Heart left ventricle (tissue), 16 donors: ENCODE measurements around the gene TTLL11. TPM values are rescaled to one million over a fixed set of nuclear protein-coding genes. Genes with fewer than 3 reads are reported as not detected.

Experiments
- ATAC-seq, 4 donors: fragments of 200-7000 bp; cut with Tn5 transposase; one replicate each; pipeline ENCODE4 v1.9.1; 2020 to 2022; ENCODE audit warnings: moderate library complexity in 4 of 4, mild to moderate bottlenecking in 3 of 4, moderate number of reproducible peaks in 1 of 4
- DNase-seq, 5 donors: peaks; one replicate each; pipeline ENCODE4 v3.0.0-alpha.2; 2020
- H3K27ac ChIP-seq, 12 donors: fragments of 200-600 bp; sonication (generic) in 4 of 12; one replicate each; pipeline versions ENCODE4 v1.5.0 to v1.8.0; 2016 to 2022; ENCODE audit warnings: mild to moderate bottlenecking in 2 of 12
- H3K27me3 ChIP-seq, 9 donors: fragments of 200-600 bp; sonication (generic) in 2 of 9; one replicate each; pipeline versions ENCODE4 v1.5.1 to v1.8.0; 2016 to 2022; ENCODE audit warnings: mild to moderate bottlenecking in 3 of 9
- H3K36me3 ChIP-seq, 9 donors: fragments of 200-600 bp; sonication (generic) in 2 of 9; one replicate each; pipeline versions ENCODE4 v1.5.0 to v1.8.0; 2018 to 2022; ENCODE audit warnings: mild to moderate bottlenecking in 2 of 9
- H3K4me1 ChIP-seq, 12 donors: fragments of 200-600 bp; sonication (generic) in 4 of 12; one replicate each; pipeline versions ENCODE4 v1.5.0 to v1.8.0; 2016 to 2022; ENCODE audit warnings: mild to moderate bottlenecking in 3 of 12
- H3K4me3 ChIP-seq, 12 donors: fragments of 200-600 bp; sonication (generic) in 4 of 12; one replicate each; pipeline versions ENCODE4 v1.5.0 to v1.8.0; 2017 to 2022; ENCODE audit warnings: mild to moderate bottlenecking in 9 of 12, moderate library complexity in 4 of 12
- H3K9me3 ChIP-seq, 12 donors: fragments of 200-600 bp; sonication (generic) in 4 of 12; one replicate each; pipeline versions ENCODE4 v1.5.0 to v1.8.0; 2016 to 2022; ENCODE audit warnings: mild to moderate bottlenecking in 1 of 12
- POLR2A ChIP-seq, 2 donors: fragments of 450-650 bp; IDR thresholded peaks; one replicate each; pipeline ENCODE4 v1.6.1; 2017; ENCODE audit warnings: antibody characterized with exemption in 2 of 2, mild to moderate bottlenecking in 2 of 2, moderate library complexity in 2 of 2
- WGBS, 4 donors: extraction: QIAGEN DNeasy Blood & Tissue Kit in 2 of 4; methylation state at CpG; one replicate each; pipeline versions ENCODE4 v1.1.5 to v1.1.7; 2013 to 2018; 5-methylcytosine and 5-hydroxymethylcytosine counted together
- intact Hi-C, 10 donors: fragments of 100-400 bp; cut with DNase I; formaldehyde crosslinking; loops; one replicate each; pipeline versions ENCODE4 v1.11.1 to v1.14.2; 2022
- polyA plus RNA-seq, 2 donors: library from polyadenylated mRNA; stranded (reverse); fragments of 200-250 nt; gene quantifications; one replicate each; pipeline ENCODE4 v1.2.3, GENCODE V29; 2013
- total RNA-seq, 9 donors: library from RNA; depleted of rRNA in 2 of 9; stranded (reverse); fragments of >200 nt in 2 of 9; fragmentation: NEBNext Ultra II Directional in 3 of 9; extraction: Animal tissue kit (Norgen Biotek cat#: 25700) in 3 of 9; gene quantifications; one replicate each; pipeline versions ENCODE4 v1.1.0 to v1.2.4, GENCODE V29; 2016 to 2023
- TF ChIP-seq, protein P1 (sequence below), 12 donors: fragments of 200-600 bp; sonication (generic) in 4 of 12; IDR thresholded peaks; one replicate each; pipeline versions ENCODE4 v1.5.0 to v1.8.0; 2018 to 2022; ENCODE audit warnings: antibody characterized with exemption in 12 of 12, mild to moderate bottlenecking in 5 of 12
- donor health status: ischemic (EF 13 %, LVEDD 7.1; RV severe dilation, severe dysfunction).
- donor health status: healthy with polysubstance abuse.
- donor health status: DM: no; HTN: yes; CAD: no.
- donor health status: DM: no; HTN: no; CAD: no.
- donor health status: ischemic (EF 25% LVEDD 6.9; RV normal size, moderate dysfunction).
- donor health status: ischemic (EF 25% LVEDD 5.7; RV mildly dilated, moderate dysfunction).
- donor health status: healthy.
- donor health status: DM: yes; HTN: yes; CAD: no.
- donor health status: ischemic (EF 35%, LVEDD 5.7; RV mildly dilated, moderate dysfunction).
- donor health status: nonischemic (EF 11% LVEDD 7.7; RV severe dilation, severe dysfunction).
- donor health status: DM: yes; HTN: yes; CAD: no.
- donor health status: PGD.
- donor health status: ischemic (EF 29% LVEDD 5.4; RV normal size, mild dysfunction).
- donor health status: nonischemic (EF 23%, LVEDD 6.1; RV moderate dilation, normal function).

The TTLL11 gene
- total and polyA plus RNA-seq, 11 donors: 2.7 to 10.9 (median 7.9) TPM

DNA sequence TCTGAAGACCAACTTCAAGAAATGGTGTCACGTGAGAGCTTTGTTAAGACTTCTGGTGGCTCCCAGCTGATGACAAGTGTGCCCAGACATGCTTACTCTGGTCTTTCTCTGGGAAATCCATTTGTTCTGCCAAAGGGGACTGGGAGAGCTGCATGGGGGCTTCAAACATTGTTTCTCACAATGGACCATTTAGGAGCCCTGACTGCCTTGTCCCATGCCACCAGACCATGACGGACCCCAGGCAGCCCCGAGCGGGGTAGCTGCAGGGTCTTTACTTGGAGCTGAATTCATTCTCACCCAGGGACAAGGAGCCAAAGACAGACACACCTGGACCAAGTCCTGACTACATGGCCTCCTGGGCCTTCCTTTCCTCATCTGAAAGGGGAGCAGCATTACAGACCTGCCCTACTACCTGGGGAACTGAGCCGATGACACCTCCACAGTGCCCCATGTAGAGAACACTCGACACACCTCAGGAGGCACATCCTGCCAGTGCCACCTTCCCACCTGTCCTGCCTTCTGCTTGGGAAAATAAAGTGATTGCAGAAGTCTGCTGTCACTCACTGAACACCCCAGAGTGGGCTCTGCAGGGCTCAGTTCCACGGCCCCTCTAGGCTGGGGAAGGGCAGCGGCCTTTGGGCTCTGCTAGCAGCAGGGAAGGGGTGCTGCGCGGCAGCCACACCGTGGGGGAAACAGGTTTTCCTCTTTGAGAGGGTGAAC lies 272.7 kb downstream of the TTLL11 start:
- TF ChIP-seq, protein P1, sequence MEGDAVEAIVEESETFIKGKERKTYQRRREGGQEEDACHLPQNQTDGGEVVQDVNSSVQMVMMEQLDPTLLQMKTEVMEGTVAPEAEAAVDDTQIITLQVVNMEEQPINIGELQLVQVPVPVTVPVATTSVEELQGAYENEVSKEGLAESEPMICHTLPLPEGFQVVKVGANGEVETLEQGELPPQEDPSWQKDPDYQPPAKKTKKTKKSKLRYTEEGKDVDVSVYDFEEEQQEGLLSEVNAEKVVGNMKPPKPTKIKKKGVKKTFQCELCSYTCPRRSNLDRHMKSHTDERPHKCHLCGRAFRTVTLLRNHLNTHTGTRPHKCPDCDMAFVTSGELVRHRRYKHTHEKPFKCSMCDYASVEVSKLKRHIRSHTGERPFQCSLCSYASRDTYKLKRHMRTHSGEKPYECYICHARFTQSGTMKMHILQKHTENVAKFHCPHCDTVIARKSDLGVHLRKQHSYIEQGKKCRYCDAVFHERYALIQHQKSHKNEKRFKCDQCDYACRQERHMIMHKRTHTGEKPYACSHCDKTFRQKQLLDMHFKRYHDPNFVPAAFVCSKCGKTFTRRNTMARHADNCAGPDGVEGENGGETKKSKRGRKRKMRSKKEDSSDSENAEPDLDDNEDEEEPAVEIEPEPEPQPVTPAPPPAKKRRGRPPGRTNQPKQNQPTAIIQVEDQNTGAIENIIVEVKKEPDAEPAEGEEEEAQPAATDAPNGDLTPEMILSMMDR (IDR thresholded peaks at IDR 0.05): no peak
- Histone ChIP-seq H3K4me3 (no peak overlapping the region), H3K4me1 (peaks cover 0 to 14% (median 1%) of the 10 kb centered on the region in 12 donors), H3K27ac (no peak overlapping the region), H3K27me3 (no peaks in the 10 kb centered on the region), H3K36me3 (no peaks in the 10 kb centered on the region), H3K9me3 (no peaks in the 10 kb centered on the region)
- intact Hi-C loops: no loop called here
- DNase-seq (peak in 1 of 5 donors; percentile 13), ATAC-seq (no peak)
- 89 to 94% (median 92%) methylated on average over 11 of the region's 11 CpGs for WGBS, 4 donors

DNA sequence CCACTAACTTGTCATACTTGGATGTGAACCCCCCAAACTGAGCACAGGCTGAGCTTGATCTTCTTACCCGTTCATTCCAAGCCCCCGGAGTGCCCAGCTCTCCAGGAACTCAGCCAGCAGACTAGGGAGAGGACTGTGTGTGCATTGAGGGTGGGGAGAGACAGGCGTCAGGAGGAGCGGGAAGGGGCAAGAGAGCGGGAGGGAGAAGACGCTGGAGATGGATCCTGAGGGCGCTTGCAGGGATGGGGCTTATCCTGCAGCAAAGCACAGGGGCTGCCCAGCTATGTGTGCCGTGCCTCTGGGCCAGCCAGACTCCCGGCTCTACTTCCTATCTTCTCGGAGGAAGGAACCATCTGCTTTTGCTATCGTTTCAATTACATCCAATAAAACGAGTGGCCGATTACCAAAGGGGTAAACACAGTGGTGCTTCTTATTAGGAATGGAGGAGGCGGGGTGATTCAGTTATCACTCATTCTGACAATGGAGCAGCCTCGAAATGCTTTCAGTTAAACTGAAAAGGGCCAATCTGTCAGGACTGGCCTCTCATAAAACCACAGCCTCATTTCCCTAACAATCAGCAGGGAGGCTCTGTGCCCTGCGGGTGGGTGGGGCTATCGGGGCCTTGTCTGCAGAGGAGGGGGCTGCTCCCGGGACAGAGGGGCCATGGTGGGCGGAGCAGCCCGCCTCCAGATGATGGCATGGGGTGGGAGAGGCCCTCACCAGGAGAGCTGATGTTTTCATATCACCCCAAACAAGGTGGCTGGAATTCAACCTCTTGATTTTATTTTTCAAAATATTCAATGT lies 273.5 kb downstream of the TTLL11 start:
- H3K4me3 ChIP-seq: peak overlapping the region in 1 of 12 donors; percentile 25
- intact Hi-C loops: no loop called here
- peaks cover 0 to 14% (median 1%) of the 10 kb centered on the region in 12 donors for H3K4me1 ChIP-seq
- TF ChIP-seq, protein P1 (IDR thresholded peaks at IDR 0.05): no peak
- no peak for TF ChIP-seq POLR2A (IDR thresholded peaks at IDR 0.05)
- H3K9me3 ChIP-seq: no peaks in the 10 kb centered on the region
- H3K27me3 ChIP-seq: no peaks in the 10 kb centered on the region
- DNase-seq (peak in 1 of 5 donors; percentile 48), ATAC-seq (peak in 1 of 4 donors; percentile 57)
- no peaks in the 10 kb centered on the region for H3K36me3 ChIP-seq
- 58 to 62% (median 59%) methylated on average over 19 to 20 of the region's 20 CpGs for WGBS, 4 donors
- H3K27ac ChIP-seq: no peak overlapping the region

DNA sequence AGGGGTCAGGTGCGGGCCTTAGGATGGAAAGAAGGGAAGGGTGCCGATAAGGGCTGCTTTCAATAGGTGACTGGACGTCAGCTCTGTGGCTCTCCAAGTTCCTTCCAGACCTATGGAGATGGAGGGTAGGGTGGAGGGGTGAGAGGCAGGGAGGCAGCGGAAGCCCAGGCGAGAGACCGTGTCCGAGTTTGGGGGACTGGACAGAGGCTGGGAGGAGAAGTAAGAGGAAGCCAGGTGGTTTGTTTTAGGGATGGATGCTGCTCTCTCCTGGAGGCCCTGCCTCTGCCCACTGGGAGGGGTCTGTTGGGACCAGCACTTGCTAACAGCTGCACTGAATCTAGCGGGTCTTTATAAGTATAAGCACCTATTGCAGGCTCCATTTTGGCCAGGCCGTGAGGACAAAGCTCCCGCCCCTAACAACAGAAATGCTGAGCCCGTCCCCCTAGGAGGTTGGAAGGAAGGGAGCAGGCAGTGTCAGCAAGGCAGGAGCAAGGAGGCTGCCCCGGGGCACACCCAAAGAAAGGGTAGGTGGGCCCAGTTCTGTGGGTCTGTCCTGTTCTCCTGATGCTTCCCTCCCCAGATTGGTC lies 274.2 kb downstream of the TTLL11 start:
- Histone ChIP-seq H3K4me1 (peaks cover 0 to 14% (median 1%) of the 10 kb centered on the region in 12 donors), H3K9me3 (no peaks in the 10 kb centered on the region), H3K36me3 (no peaks in the 10 kb centered on the region), H3K4me3 (no peak overlapping the region), H3K27me3 (no peaks in the 10 kb centered on the region), H3K27ac (no peak overlapping the region)
- ATAC-seq (no peak), DNase-seq (peak in 1 of 5 donors; percentile 30)
- WGBS, 4 donors: 93 to 98% (median 94%) methylated on average over 11 to 12 of the region's 12 CpGs
- intact Hi-C loops: no loop called here
- TF ChIP-seq, protein P1 (IDR thresholded peaks at IDR 0.05): no peak
- TF ChIP-seq POLR2A (IDR thresholded peaks at IDR 0.05): no peak
